ENCODE results near the gene SHISA5.

Gene SHISA5

DNA sequence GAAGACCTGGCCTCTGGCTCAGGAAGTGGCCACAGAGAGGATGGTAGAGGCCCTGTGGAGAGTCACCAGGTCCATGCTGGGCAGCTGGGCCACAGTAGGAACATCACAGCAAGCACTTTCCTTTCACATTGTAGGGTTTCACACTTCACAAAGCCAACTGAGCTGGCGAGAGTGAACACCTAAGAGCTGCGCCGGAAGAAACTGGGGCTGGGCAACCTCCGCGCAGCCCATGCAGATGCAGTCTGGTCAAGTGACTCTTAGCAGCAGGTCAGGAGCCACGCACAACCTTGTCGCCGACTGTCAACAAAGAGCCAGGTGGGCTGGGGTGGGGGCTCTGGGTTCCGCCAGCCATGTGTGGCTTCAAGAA, 15.3 kb upstream of the SHISA5 start:
- Histone ChIP-seq H3K27me3 (ENCODE audit: low read depth, low read length) (no peaks in the 10 kb centered on the region), H3K79me2 (ENCODE audit: low read length) (no peaks in the 10 kb centered on the region), H4K20me1 (ENCODE audit: insufficient read depth, low read length) (no peaks in the 10 kb centered on the region), H3K9ac (ENCODE audit: low read length) (no peak overlapping the region), H3K9me3 (ENCODE audit: insufficient read depth, low read length) (no peaks in the 10 kb centered on the region), H3K4me3 (ENCODE audit: low read length) (no peak overlapping the region), H3K4me1 (ENCODE audit: low read length) (peaks cover 13% of the 10 kb centered on the region; the same call in 1 of the 2 replicates), H3K36me3 (replicated peaks; ENCODE audit: low read depth, low read length) (peaks cover 22% of the 10 kb centered on the region), H3K27ac (ENCODE audit: low read length) (no peak overlapping the region), H2AFZ (ENCODE audit: low read depth, low read length) (no peak overlapping the region), H3K4me2 (ENCODE audit: low read length) (no peak overlapping the region)
- no peak for TF ChIP-seq EZH2phosphoT487 (IDR thresholded peaks at IDR 0.05; ENCODE audit: low read depth)
- TF ChIP-seq, protein P1, sequence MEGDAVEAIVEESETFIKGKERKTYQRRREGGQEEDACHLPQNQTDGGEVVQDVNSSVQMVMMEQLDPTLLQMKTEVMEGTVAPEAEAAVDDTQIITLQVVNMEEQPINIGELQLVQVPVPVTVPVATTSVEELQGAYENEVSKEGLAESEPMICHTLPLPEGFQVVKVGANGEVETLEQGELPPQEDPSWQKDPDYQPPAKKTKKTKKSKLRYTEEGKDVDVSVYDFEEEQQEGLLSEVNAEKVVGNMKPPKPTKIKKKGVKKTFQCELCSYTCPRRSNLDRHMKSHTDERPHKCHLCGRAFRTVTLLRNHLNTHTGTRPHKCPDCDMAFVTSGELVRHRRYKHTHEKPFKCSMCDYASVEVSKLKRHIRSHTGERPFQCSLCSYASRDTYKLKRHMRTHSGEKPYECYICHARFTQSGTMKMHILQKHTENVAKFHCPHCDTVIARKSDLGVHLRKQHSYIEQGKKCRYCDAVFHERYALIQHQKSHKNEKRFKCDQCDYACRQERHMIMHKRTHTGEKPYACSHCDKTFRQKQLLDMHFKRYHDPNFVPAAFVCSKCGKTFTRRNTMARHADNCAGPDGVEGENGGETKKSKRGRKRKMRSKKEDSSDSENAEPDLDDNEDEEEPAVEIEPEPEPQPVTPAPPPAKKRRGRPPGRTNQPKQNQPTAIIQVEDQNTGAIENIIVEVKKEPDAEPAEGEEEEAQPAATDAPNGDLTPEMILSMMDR (IDR thresholded peaks at IDR 0.05; ENCODE audit: low read depth, low read length) = no peak

DNA sequence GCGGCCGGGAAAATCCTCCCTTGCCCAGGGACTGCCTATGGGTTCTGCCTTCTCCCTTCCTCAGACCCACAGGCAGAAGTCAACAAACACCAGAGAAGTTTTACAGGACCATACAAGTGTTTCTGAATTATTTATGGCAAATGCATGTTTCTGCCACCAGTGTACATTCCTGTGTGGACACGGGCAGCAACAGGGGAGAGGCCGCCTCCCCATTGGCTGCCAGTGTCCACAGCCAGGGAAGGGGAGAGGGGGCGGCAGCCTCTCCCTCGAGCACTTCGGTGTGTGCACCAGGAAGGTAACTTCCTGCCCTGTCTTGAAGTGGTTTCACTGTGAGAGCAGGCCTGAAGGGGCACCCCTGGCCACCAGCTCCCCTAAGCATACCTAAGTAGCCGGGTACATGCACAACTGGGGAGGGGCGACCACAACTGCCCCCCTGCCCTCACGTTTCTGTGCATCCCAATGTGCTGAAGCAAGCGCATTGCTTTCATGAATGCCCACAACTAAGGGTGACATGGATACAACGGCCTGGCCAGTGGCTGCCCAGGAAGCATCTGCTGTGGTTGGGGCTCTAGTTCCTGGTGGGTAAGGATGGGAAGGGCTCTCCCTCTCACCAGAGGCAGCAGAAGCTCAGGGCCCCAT, 14.8 kb upstream of the SHISA5 start:
- no peaks in the 10 kb centered on the region for H3K79me2 ChIP-seq (ENCODE audit: low read length)
- H3K9ac ChIP-seq (ENCODE audit: low read length) = no peak overlapping the region
- H3K27ac ChIP-seq (ENCODE audit: low read length) = no peak overlapping the region
- H4K20me1 ChIP-seq (ENCODE audit: insufficient read depth, low read length) = no peaks in the 10 kb centered on the region
- no peaks in the 10 kb centered on the region for H3K27me3 ChIP-seq (ENCODE audit: low read depth, low read length)
- no peak overlapping the region for H3K4me3 ChIP-seq (ENCODE audit: low read length)
- H3K4me2 ChIP-seq (ENCODE audit: low read length) = no peak overlapping the region
- H2AFZ ChIP-seq (ENCODE audit: low read depth, low read length) = no peak overlapping the region
- H3K4me1 ChIP-seq (ENCODE audit: low read length) = peaks cover 13% of the 10 kb centered on the region; the same call in 1 of the 2 replicates
- H3K36me3 ChIP-seq (replicated peaks; ENCODE audit: low read depth, low read length) = peaks cover 21% of the 10 kb centered on the region
- no peaks in the 10 kb centered on the region for H3K9me3 ChIP-seq (ENCODE audit: insufficient read depth, low read length)
- TF ChIP-seq, protein P1 (IDR thresholded peaks at IDR 0.05; ENCODE audit: low read depth, low read length) = no peak
- no peak for TF ChIP-seq EZH2phosphoT487 (IDR thresholded peaks at IDR 0.05; ENCODE audit: low read depth)

DNA sequence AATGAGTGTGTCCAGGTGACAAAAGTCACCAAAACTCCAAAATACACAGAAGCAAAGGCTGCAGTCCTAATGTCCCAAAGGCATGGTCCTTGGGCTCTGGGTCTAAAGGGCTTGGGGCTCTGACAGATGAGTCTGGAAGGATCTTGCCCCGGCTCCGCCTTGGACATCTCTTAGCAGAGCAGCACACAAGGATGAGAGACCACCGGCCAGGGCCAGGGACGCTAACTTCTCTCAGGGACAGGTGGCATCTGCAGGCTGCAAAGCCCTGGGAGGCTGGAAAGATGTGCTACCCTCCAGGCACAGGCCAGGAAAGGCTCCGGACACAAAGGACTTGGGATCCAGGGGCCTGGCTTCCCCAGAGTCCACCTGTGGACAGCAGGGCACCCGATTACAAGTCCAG, 14.1 kb upstream of the SHISA5 start:
- no peak overlapping the region for H3K4me3 ChIP-seq (ENCODE audit: low read length)
- H3K9ac ChIP-seq (ENCODE audit: low read length) = no peak overlapping the region
- H4K20me1 ChIP-seq (ENCODE audit: insufficient read depth, low read length) = no peaks in the 10 kb centered on the region
- no peak overlapping the region for H3K4me2 ChIP-seq (ENCODE audit: low read length)
- H3K36me3 ChIP-seq (replicated peaks; ENCODE audit: low read depth, low read length) = peaks cover 15% of the 10 kb centered on the region
- H3K27ac ChIP-seq (ENCODE audit: low read length) = no peak overlapping the region
- peaks cover 13% of the 10 kb centered on the region; the same call in 1 of the 2 replicates for H3K4me1 ChIP-seq (ENCODE audit: low read length)
- H3K27me3 ChIP-seq (ENCODE audit: low read depth, low read length) = no peaks in the 10 kb centered on the region
- TF ChIP-seq, protein P1 (IDR thresholded peaks at IDR 0.05; ENCODE audit: low read depth, low read length) = no peak
- no peak for TF ChIP-seq EZH2phosphoT487 (IDR thresholded peaks at IDR 0.05; ENCODE audit: low read depth)
- H3K79me2 ChIP-seq (ENCODE audit: low read length) = no peaks in the 10 kb centered on the region
- no peaks in the 10 kb centered on the region for H3K9me3 ChIP-seq (ENCODE audit: insufficient read depth, low read length)
- H2AFZ ChIP-seq (ENCODE audit: low read depth, low read length) = no peak overlapping the region

DNA sequence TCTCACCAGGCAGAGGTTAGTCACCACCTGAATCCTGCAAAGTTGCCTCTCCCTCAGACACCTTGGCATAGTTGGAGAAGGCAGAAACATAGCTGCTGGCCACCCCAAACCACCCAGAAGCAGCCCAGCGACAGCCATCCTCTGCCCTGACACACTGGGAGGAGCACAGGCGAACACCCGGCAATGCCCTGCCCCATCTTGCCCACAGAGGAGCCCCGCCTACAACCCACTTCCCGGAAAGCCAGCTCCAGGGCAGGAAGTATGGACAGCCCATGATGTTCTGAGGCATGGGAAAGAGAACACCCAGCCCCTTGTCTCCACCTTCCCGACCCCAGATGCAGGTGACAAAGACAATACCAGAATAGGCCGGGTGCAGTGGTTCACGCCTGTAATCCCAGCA, 12.6 kb upstream of the SHISA5 start:
- Histone ChIP-seq H2AFZ (ENCODE audit: low read depth, low read length) (no peak overlapping the region), H3K27me3 (ENCODE audit: low read depth, low read length) (no peaks in the 10 kb centered on the region), H3K9me3 (ENCODE audit: insufficient read depth, low read length) (no peaks in the 10 kb centered on the region), H3K27ac (ENCODE audit: low read length) (no peak overlapping the region), H3K4me1 (ENCODE audit: low read length) (peaks cover 4% of the 10 kb centered on the region; the same call in 1 of the 2 replicates), H3K9ac (ENCODE audit: low read length) (no peak overlapping the region), H3K4me3 (ENCODE audit: low read length) (no peak overlapping the region), H3K79me2 (ENCODE audit: low read length) (no peaks in the 10 kb centered on the region), H4K20me1 (ENCODE audit: insufficient read depth, low read length) (no peaks in the 10 kb centered on the region), H3K4me2 (ENCODE audit: low read length) (no peak overlapping the region), H3K36me3 (replicated peaks; ENCODE audit: low read depth, low read length) (peaks cover 7% of the 10 kb centered on the region)
- TF ChIP-seq, protein P1 (IDR thresholded peaks at IDR 0.05; ENCODE audit: low read depth, low read length) = no peak
- TF ChIP-seq EZH2phosphoT487 (IDR thresholded peaks at IDR 0.05; ENCODE audit: low read depth) = no peak
